ENCODE measurements around the gene PRCD. TPM values are rescaled to one million over a fixed set of nuclear protein-coding genes. Genes with fewer than 3 reads are reported as not detected.
A peak's percentile ranks its signal among the peaks of the same experiment; 100 is the strongest.

PRCD gene
- total and polyA plus RNA-seq, 12 donors: 1.5 to 17.3 (median 2.6) TPM

GRCh38 chr17:76547183-76547641 is 7.4 kb downstream of the PRCD start:
- WGBS, 2 donors: 32 to 39% methylated on average over 3 of the region's 3 CpGs
- H3K4me1 ChIP-seq: peaks cover 38 to 71% (median 52%) of the 10 kb centered on the region in 9 donors
- intact Hi-C loops (cut with DNase I): loop anchor here in 7 of 10 donors (1.0 to 10.0 kb wide), 3 partner anchors 24 to 178 kb away; partner anchors contain the start of genes JMJD6 (in 1 of the 7) and METTL23 (in 1 of the 7)
- DNase-seq (peak in 1 of 2 donors; percentile 81), ATAC-seq (peak; percentile 37 to 74 (median 65))
- H3K27ac ChIP-seq: peak overlapping the region; percentile 30 to 79 (median 52)
- no peaks in the 10 kb centered on the region for H3K9me3 ChIP-seq
- H3K36me3 ChIP-seq: no peaks in the 10 kb centered on the region
- H3K27me3 ChIP-seq: peaks cover 0 to 21% (median 0%) of the 10 kb centered on the region in 7 donors
- TF ChIP-seq CTCF (IDR thresholded peaks at IDR 0.05): peak; percentile 66 to 81 (median 76)
- no peak overlapping the region for H3K4me3 ChIP-seq

GRCh38 chr17:76547642-76548202 is 7.9 kb downstream of the PRCD start:
- intact Hi-C loops (cut with DNase I): loop anchor here in 7 of 10 donors (1.0 to 10.0 kb wide), 3 partner anchors 24 to 177 kb away; partner anchors contain the start of genes JMJD6 (in 1 of the 7) and METTL23 (in 1 of the 7)
- H3K27me3 ChIP-seq: peaks cover 0 to 21% (median 0%) of the 10 kb centered on the region in 7 donors
- peaks cover 38 to 66% (median 52%) of the 10 kb centered on the region in 9 donors for H3K4me1 ChIP-seq
- no peak overlapping the region for H3K27ac ChIP-seq
- DNase-seq (no peak), ATAC-seq (no peak)
- TF ChIP-seq CTCF (IDR thresholded peaks at IDR 0.05): peak in 1 of 9 donors; percentile 13
- H3K36me3 ChIP-seq: no peaks in the 10 kb centered on the region
- no peak overlapping the region for H3K4me3 ChIP-seq
- 85 to 88% methylated on average over 2 of the region's 2 CpGs for WGBS, 2 donors
- no peaks in the 10 kb centered on the region for H3K9me3 ChIP-seq

- 65 to 67% methylated on average over 9 of the region's 9 CpGs for WGBS, 2 donors
- TF ChIP-seq CTCF (IDR thresholded peaks at IDR 0.05): no peak
- intact Hi-C loops (cut with DNase I): loop anchor here in 1 of 10 donors (10.0 kb wide), 1 partner anchor 176 kb away; the partner anchor contains the start of genes JMJD6 and METTL23
- Histone ChIP-seq H3K4me3 (no peak overlapping the region), H3K27me3 (peaks cover 0 to 14% (median 0%) of the 10 kb centered on the region in 7 donors), H3K36me3 (no peaks in the 10 kb centered on the region), H3K27ac (peak overlapping the region in 2 of 10 donors; percentile 11 to 21), H3K4me1 (peaks cover 35 to 65% (median 47%) of the 10 kb centered on the region in 9 donors), H3K9me3 (no peaks in the 10 kb centered on the region)
- ATAC-seq (no peak), DNase-seq (no peak)
These were observed 8.8 kb downstream of the PRCD start for GRCh38 chr17:76548378-76549214.

GRCh38 chr17:76549215-76549518 is 9.3 kb downstream of the PRCD start:
- 85 to 96% methylated on average over 9 of the region's 9 CpGs for WGBS, 2 donors
- Histone ChIP-seq H3K9me3 (no peaks in the 10 kb centered on the region), H3K27me3 (peaks cover 0 to 9% (median 0%) of the 10 kb centered on the region in 7 donors), H3K27ac (no peak overlapping the region), H3K4me3 (no peak overlapping the region), H3K36me3 (no peaks in the 10 kb centered on the region), H3K4me1 (peaks cover 29 to 62% (median 47%) of the 10 kb centered on the region in 9 donors)
- no peak for ATAC-seq
- intact Hi-C loops (cut with DNase I): loop anchor here in 1 of 10 donors (10.0 kb wide), 1 partner anchor 176 kb away; the partner anchor contains the start of genes JMJD6 and METTL23
- TF ChIP-seq CTCF (IDR thresholded peaks at IDR 0.05): no peak
- DNase-seq: no peak
